GM23338 (cell line): ENCODE results near the gene ZNF177. TPM values are rescaled to one million over a fixed set of nuclear protein-coding genes. Genes with fewer than 3 reads are reported as not detected.

ENCODE experiments used
- ATAC-seq: fragments of 200-7000 bp; cut with Tn5 transposase; 3 replicates; pipeline ENCODE4 v1.9.1; 2020
- DNase-seq: peaks from one replicate; pipeline ENCODE4 v3.0.0-alpha.2; 2015; ENCODE audit warnings: low spot score
- H2AFZ ChIP-seq: fragments of 200-600 bp; sonication (generic); 2 replicates; pipeline ENCODE4 v1.8.0; 2016; ENCODE audit warnings: antibody characterized with exemption, mild to moderate bottlenecking, moderate library complexity
- H3F3A ChIP-seq: fragments of 200-600 bp; sonication (generic); replicated peaks from 2 replicates; pipeline ENCODE4 v1.8.0; 2017; ENCODE audit warnings: antibody characterized with exemption, mixed run types, low read depth
- H3K27ac ChIP-seq: fragments of 200-600 bp; sonication (generic); 2 replicates; pipeline ENCODE4 v1.6.1; 2016; ENCODE audit warnings: low read depth
- H3K27me3 ChIP-seq: fragments of 200-600 bp; sonication (generic); 2 replicates; pipeline ENCODE4 v1.8.0; 2016; ENCODE audit warnings: mild to moderate bottlenecking, mixed run types, moderate library complexity; ENCODE audit not compliant: insufficient read depth
- H3K36me3 ChIP-seq: fragments of 200-600 bp; sonication (generic); 2 replicates; pipeline ENCODE4 v1.8.0; 2016; ENCODE audit warnings: mild to moderate bottlenecking; ENCODE audit not compliant: insufficient read depth
- H3K4me1 ChIP-seq: fragments of 200-600 bp; sonication (generic); 2 replicates; pipeline ENCODE4 v1.8.0; 2016; ENCODE audit warnings: mild to moderate bottlenecking, moderate library complexity; ENCODE audit not compliant: insufficient read depth
- H3K4me2 ChIP-seq: fragments of 200-600 bp; sonication (generic); 2 replicates; pipeline ENCODE4 v1.7.1; 2017; ENCODE audit warnings: mixed run types
- H3K4me3 ChIP-seq: fragments of 200-600 bp; sonication (generic); 2 replicates; pipeline ENCODE4 v1.6.1; 2016; ENCODE audit warnings: mixed run types
- H3K79me2 ChIP-seq: fragments of 200-600 bp; sonication (generic); replicated peaks from 2 replicates; pipeline ENCODE4 v1.8.0; 2017; ENCODE audit warnings: mild to moderate bottlenecking; ENCODE audit not compliant: insufficient read depth
- H3K9me2 ChIP-seq: fragments of 200-600 bp; sonication (generic); 2 replicates; pipeline ENCODE4 v1.8.0; 2017; ENCODE audit not compliant: insufficient read depth
- H4K20me1 ChIP-seq: fragments of 200-600 bp; sonication (generic); replicated peaks from 2 replicates; pipeline ENCODE4 v1.8.0; 2017; ENCODE audit warnings: mild to moderate bottlenecking; ENCODE audit not compliant: insufficient read depth
- H3K27ac Mint-ChIP-seq: 2 replicates; pipeline ENCODE4 v1.8.0; 2020; ENCODE audit warnings: inconsistent platforms, mild to moderate bottlenecking, moderate library complexity, mixed read lengths
- H3K27me3 Mint-ChIP-seq: 3 replicates; pipeline ENCODE4 v1.8.0; 2022; ENCODE audit warnings: low read depth, mild to moderate bottlenecking, moderate library complexity, mixed read lengths, inconsistent platforms; ENCODE audit not compliant: insufficient read depth, poor library complexity
- H3K36me3 Mint-ChIP-seq: 3 replicates; pipeline ENCODE4 v1.8.0; 2021; ENCODE audit warnings: low read depth, mild to moderate bottlenecking, inconsistent platforms, moderate library complexity, mixed read lengths
- H3K4me1 Mint-ChIP-seq: 3 replicates; pipeline ENCODE4 v1.8.0; 2020; ENCODE audit warnings: mild to moderate bottlenecking, inconsistent platforms, mixed read lengths
- H3K4me3 Mint-ChIP-seq: 3 replicates; pipeline ENCODE4 v1.8.0; 2021; ENCODE audit warnings: moderate library complexity, mild to moderate bottlenecking, inconsistent platforms, mixed read lengths
- H3K9me3 Mint-ChIP-seq: 3 replicates; pipeline ENCODE4 v1.8.0; 2020; ENCODE audit warnings: moderate library complexity, mild to moderate bottlenecking, inconsistent platforms, mixed read lengths
- CREB1 ChIP-seq: fragments of 250-450 bp; sonication (Bioruptor Pico); IDR thresholded peaks from 2 replicates; pipeline ENCODE4 v1.5.0; 2020; ENCODE audit warnings: low read depth, mild to moderate bottlenecking, moderate library complexity
- ETS1 ChIP-seq: IDR thresholded peaks from 2 replicates; pipeline ENCODE4 v1.6.1; 2016; ENCODE audit warnings: antibody characterized with exemption
- EZH2 ChIP-seq: fragments of 200-600 bp; sonication (generic); IDR thresholded peaks from one replicate; pipeline ENCODE4 v1.8.0; 2017; ENCODE audit warnings: antibody characterized with exemption, mild to moderate bottlenecking, low read depth; ENCODE audit not compliant: unreplicated experiment
- EZH2phosphoT487 ChIP-seq: fragments of 200-600 bp; sonication (generic); IDR thresholded peaks from one replicate; pipeline ENCODE4 v1.8.1; 2018; ENCODE audit warnings: antibody characterized with exemption; ENCODE audit not compliant: unreplicated experiment
- JUNB ChIP-seq: IDR thresholded peaks from one replicate; pipeline ENCODE4 v1.6.1; 2016; ENCODE audit warnings: antibody characterized with exemption; ENCODE audit not compliant: unreplicated experiment
- NANOG ChIP-seq: IDR thresholded peaks from 2 replicates; pipeline ENCODE4 v1.6.1; 2016; ENCODE audit warnings: antibody characterized with exemption, borderline replicate concordance
- POLR2AphosphoS5 ChIP-seq: IDR thresholded peaks from 2 replicates; pipeline ENCODE4 v1.6.1; 2016; ENCODE audit warnings: antibody characterized with exemption, low read depth
- REST ChIP-seq: IDR thresholded peaks from one replicate; pipeline ENCODE4 v1.6.1; 2018; ENCODE audit warnings: antibody characterized with exemption; ENCODE audit not compliant: unreplicated experiment
- STAT1 ChIP-seq: IDR thresholded peaks from one replicate; pipeline ENCODE4 v1.6.1; 2016; ENCODE audit warnings: antibody characterized with exemption; ENCODE audit not compliant: unreplicated experiment
- ZNF114 ChIP-seq: fragments of 250-450 bp; sonication (Bioruptor Pico); IDR thresholded peaks from 2 replicates; pipeline ENCODE4 v1.5.0; 2020; ENCODE audit warnings: mild to moderate bottlenecking, moderate library complexity
- ZNF462 ChIP-seq: fragments of 250-450 bp; sonication (Bioruptor Pico); IDR thresholded peaks from 2 replicates; pipeline ENCODE4 v1.5.0; 2020; ENCODE audit warnings: mild to moderate bottlenecking, moderate library complexity
- polyA plus RNA-seq: library from polyadenylated mRNA; unstranded; fragments of >200 nt; fragmentation: Nextera tagmentation; extraction: Ambion mirVana; gene quantifications from 2 replicates; pipeline ENCODE4 v1.2.1, GENCODE V29; 2016
- total RNA-seq: library from RNA; depleted of rRNA; stranded (reverse); fragments of >200 nt; shearing (Covaris generic); gene quantifications from 2 replicates; pipeline ENCODE4 v1.2.3, GENCODE V29; 2014

ZNF177 gene
- total and polyA plus RNA-seq, 2 experiments from 2014 or later, result 5.8 to 7.1 TPM

GRCh38 chr19:9345005-9345404, 17.8 kb upstream of the ZNF177 start:
- H3K4me1 ChIP-seq, result no peaks in the 10 kb centered on the region
- no peak for TF ChIP-seq STAT1
- TF ChIP-seq NANOG, result no peak
- TF ChIP-seq REST, result no peak
- no peak for ATAC-seq
- no peaks in the 10 kb centered on the region for H3K27me3 ChIP-seq
- H2AFZ ChIP-seq, result no peak overlapping the region
- Mint-ChIP-seq H3K9me3 (peaks cover 95% of the 10 kb centered on the region), H3K4me1 (no peaks in the 10 kb centered on the region), H3K36me3 (peaks cover 83% of the 10 kb centered on the region), H3K27me3 (no peaks in the 10 kb centered on the region), H3K4me3 (no peak overlapping the region), H3K27ac (no peak overlapping the region)
- H3K79me2 ChIP-seq, result no peaks in the 10 kb centered on the region
- DNase-seq, result no peak
- H3K4me3 ChIP-seq, result no peak overlapping the region
- no peak overlapping the region for H3K4me2 ChIP-seq
- no peaks in the 10 kb centered on the region for H4K20me1 ChIP-seq
- peaks cover 61% of the 10 kb centered on the region for H3K36me3 ChIP-seq
- H3K27ac ChIP-seq, result no peak overlapping the region
- H3F3A ChIP-seq, result no peaks in the 10 kb centered on the region
- H3K9me2 ChIP-seq, result no peaks in the 10 kb centered on the region

GRCh38 chr19:9348253-9348652, 14.6 kb upstream of the ZNF177 start:
- Histone ChIP-seq H3K27me3 (no peaks in the 10 kb centered on the region), H3K4me3 (no peak overlapping the region), H2AFZ (no peak overlapping the region), H3K9me2 (no peaks in the 10 kb centered on the region), H4K20me1 (no peaks in the 10 kb centered on the region), H3K27ac (no peak overlapping the region), H3K4me2 (no peak overlapping the region), H3K4me1 (no peaks in the 10 kb centered on the region), H3F3A (no peaks in the 10 kb centered on the region), H3K36me3 (peaks cover 33% of the 10 kb centered on the region), H3K79me2 (no peaks in the 10 kb centered on the region)
- H3K27ac Mint-ChIP-seq, result no peak overlapping the region
- DNase-seq, result no peak
- H3K9me3 Mint-ChIP-seq, result peaks cover 92% of the 10 kb centered on the region
- H3K36me3 Mint-ChIP-seq, result peaks cover 79% of the 10 kb centered on the region
- H3K4me3 Mint-ChIP-seq, result no peak overlapping the region
- no peaks in the 10 kb centered on the region for H3K27me3 Mint-ChIP-seq
- H3K4me1 Mint-ChIP-seq, result no peaks in the 10 kb centered on the region
- ATAC-seq, result no peak
- TF ChIP-seq NANOG (no peak), EZH2phosphoT487 (no peak), JUNB (no peak), CREB1 (CRISPR knock-in tag) (no peak), EZH2 (no peak), ETS1 (no peak), ZNF114 (CRISPR knock-in tag) (no peak), POLR2AphosphoS5 (no peak), ZNF462 (no peak)
